Retinal pigment epithelial cell (primary cell): ENCODE results near the gene LPP.

Experiments
- DNase-seq: peaks from one replicate; pipeline ENCODE4 v3.0.0-alpha.2; 2010; ENCODE audit warnings: low read depth
- H3K4me3 ChIP-seq: 2 replicates; pipeline ENCODE4 v1.5.1; 2011; ENCODE audit warnings: mild to moderate bottlenecking, low read length, control low read depth, moderate library complexity
- TF ChIP-seq, protein P1 (sequence below): conservative IDR thresholded peaks from 2 replicates; pipeline ENCODE4 v1.5.1; 2011; ENCODE audit warnings: low read depth, low read length, control low read depth, inconsistent platforms

The LPP gene

GRCh38 chr3:188855675-188856074 lies 701.7 kb downstream of the LPP start:
- H3K4me3 ChIP-seq = no peak overlapping the region
- TF ChIP-seq, protein P1, sequence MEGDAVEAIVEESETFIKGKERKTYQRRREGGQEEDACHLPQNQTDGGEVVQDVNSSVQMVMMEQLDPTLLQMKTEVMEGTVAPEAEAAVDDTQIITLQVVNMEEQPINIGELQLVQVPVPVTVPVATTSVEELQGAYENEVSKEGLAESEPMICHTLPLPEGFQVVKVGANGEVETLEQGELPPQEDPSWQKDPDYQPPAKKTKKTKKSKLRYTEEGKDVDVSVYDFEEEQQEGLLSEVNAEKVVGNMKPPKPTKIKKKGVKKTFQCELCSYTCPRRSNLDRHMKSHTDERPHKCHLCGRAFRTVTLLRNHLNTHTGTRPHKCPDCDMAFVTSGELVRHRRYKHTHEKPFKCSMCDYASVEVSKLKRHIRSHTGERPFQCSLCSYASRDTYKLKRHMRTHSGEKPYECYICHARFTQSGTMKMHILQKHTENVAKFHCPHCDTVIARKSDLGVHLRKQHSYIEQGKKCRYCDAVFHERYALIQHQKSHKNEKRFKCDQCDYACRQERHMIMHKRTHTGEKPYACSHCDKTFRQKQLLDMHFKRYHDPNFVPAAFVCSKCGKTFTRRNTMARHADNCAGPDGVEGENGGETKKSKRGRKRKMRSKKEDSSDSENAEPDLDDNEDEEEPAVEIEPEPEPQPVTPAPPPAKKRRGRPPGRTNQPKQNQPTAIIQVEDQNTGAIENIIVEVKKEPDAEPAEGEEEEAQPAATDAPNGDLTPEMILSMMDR = no peak
- DNase-seq = no peak

GRCh38 chr3:188860147-188860546 lies 706.2 kb downstream of the LPP start:
- TF ChIP-seq, protein P1 = no peak

DNA sequence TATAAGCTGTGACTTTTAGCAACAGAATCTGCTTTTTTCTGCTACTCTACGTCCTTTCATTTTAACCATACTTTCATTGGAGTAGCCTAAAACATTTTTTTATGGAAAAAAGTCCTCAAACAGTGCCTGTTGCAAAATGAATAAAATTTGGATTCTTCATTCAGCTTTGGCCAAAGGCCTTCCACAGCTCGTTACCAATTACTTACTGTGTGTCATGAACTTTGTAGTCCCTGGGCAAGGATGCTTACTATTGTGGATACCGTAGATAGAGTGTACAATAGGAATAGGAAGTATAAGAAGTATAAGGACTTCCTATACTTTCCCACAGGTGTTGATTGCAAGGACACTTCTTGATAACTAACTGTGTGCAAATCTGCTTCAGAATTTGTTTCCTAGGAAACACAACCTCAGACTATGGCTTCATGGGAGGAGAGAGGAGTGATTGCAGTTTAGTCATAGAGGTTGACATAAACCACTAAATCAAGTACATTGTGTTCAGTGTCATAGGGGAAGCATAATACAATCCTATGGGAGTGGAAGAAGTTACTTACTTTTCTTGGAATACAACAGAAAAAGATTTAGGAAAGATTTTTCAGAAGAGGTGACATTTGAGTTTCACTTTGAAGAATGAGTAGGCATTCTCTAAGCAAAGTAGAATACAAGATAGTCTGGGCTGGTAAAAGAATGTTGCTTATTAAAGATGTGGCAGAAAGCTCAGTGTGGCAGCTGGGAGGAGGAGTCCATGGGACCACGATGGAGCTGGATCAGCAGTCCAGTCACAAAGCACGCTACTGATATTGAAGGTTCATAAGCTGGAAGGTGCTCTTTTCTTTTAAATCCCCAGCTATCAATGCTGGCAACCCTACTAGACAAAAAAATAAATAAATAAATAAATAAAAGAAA lies 708.1 kb downstream of the LPP start:
- no peak for DNase-seq
- no peak overlapping the region for H3K4me3 ChIP-seq
- TF ChIP-seq, protein P1 = no peak

More at GRCh38 chr3:188860147-188860546, 706.2 kb downstream of the LPP start:
- H3K4me3 ChIP-seq = no peak overlapping the region
- no peak for DNase-seq

GRCh38 chr3:188863999-188864406 lies 710.0 kb downstream of the LPP start:
- TF ChIP-seq, protein P1 = no peak
- no peak for DNase-seq
- H3K4me3 ChIP-seq = no peak overlapping the region

DNA sequence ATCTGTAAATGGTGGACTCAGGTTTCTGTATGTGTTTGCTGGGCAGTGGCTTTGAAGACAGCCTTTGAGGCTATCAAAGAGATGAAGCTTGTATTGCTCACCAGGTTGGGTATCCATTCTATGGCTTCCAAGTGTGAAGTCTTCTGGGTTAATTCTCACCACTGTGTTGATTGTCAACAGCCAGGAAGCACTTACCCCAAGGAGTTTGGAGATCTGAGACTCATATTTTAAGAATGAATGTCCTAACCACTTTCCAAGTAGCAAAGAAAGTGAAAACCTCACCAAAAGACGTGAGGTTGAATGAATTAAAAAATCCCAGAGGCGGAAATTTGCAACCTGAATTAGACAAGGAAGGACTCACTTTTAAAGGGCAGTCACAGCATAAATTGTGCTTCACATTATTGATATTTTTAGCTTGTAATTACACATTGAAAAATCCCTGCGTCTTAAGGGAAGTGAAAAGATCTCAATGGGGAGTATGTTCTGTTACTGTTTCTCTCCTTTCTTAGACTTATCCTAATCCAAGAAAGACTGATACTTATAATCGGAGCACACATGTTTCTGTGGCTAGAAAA lies 713.8 kb downstream of the LPP start:
- TF ChIP-seq, protein P1 = no peak
- DNase-seq = no peak
- no peak overlapping the region for H3K4me3 ChIP-seq

DNA sequence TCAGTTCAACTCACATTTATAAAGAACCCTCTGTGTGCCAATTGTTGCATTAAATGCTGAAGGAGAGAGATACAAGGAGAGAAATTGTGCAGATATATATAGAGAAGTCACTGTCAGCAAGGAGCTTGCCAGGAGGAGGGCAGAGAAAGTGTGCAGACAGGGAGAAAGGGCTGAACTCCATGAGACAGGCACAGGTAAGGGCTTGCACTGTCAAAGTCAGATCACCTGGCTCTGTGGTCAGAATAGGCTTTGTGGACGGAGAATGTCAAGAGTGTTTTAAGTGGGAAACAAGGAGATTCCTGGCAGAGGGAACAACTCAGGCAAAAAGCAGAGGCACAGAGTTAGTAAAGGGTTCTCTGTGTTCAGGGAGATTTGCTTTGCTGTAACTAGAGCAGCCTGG lies 714.8 kb downstream of the LPP start:
- no peak overlapping the region for H3K4me3 ChIP-seq
- TF ChIP-seq, protein P1 = no peak
- DNase-seq = no peak

DNA sequence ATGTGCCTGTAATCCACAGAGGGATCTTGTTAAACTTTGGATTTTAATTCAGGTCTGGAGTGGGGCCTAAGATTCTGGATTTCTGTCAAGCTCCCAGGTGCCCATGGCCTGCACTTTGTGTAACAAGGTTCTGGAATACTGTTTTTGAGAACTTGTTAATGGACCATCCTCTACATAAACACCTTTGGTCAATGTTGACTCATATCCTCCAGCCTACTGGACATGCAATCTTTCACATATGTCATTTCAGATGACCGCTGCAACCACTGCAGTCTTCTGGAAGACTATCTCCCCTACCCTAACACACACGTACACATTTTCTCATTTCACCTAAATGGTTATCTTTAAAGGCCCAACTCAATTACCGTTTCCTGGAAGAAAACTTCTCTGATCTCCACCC lies 715.7 kb downstream of the LPP start:
- no peak for DNase-seq
- TF ChIP-seq, protein P1 = no peak
- no peak overlapping the region for H3K4me3 ChIP-seq
